Neuronal stem cell (in vitro differentiated cells): ENCODE results near the gene EMSY.

Experiments used
- DNase-seq: peaks from one replicate; pipeline ENCODE4 v3.0.0-alpha.2; 2013; ENCODE audit warnings: low spot score
- H2AFZ ChIP-seq: one replicate; pipeline ENCODE4 v1.6.1; 2013; ENCODE audit warnings: mild to moderate bottlenecking, low read length, inconsistent platforms
- H2AK5ac ChIP-seq: 2 replicates; pipeline ENCODE4 v1.6.1; 2013; ENCODE audit warnings: low read depth, mild to moderate bottlenecking, inconsistent platforms, low read length, moderate library complexity, mixed read lengths
- H2BK120ac ChIP-seq: 2 replicates; pipeline ENCODE4 v1.6.1; 2013; ENCODE audit warnings: low read depth, mild to moderate bottlenecking, inconsistent platforms, low read length, moderate library complexity, mixed read lengths
- H2BK12ac ChIP-seq: one replicate; pipeline ENCODE4 v1.6.1; 2013; ENCODE audit warnings: low read length, inconsistent platforms
- H2BK15ac ChIP-seq: 2 replicates; pipeline ENCODE4 v1.6.1; 2013; ENCODE audit warnings: mild to moderate bottlenecking, low read length, inconsistent platforms, mixed read lengths
- H2BK5ac ChIP-seq: one replicate; pipeline ENCODE4 v1.6.1; 2013; ENCODE audit warnings: inconsistent platforms, mild to moderate bottlenecking, low read length, moderate library complexity
- H3K14ac ChIP-seq: one replicate; pipeline ENCODE4 v1.6.1; 2013; ENCODE audit warnings: low read length, inconsistent platforms
- H3K18ac ChIP-seq: 2 replicates; pipeline ENCODE4 v1.6.1; 2013; ENCODE audit warnings: low read length, inconsistent platforms
- H3K23ac ChIP-seq: 2 replicates; pipeline ENCODE4 v1.6.1; 2013; ENCODE audit warnings: low read depth, mild to moderate bottlenecking, mixed read lengths, low read length, inconsistent platforms; ENCODE audit not compliant: poor library complexity
- H3K27ac ChIP-seq: replicated peaks from 3 replicates; pipeline ENCODE4 v1.5.1; 2013; ENCODE audit warnings: low read length, inconsistent platforms
- H3K27me3 ChIP-seq, 3 experiments: 2 replicates each; pipeline ENCODE4 v1.6.1; 2013; ENCODE audit warnings: low read length in 3 of 3, mild to moderate bottlenecking in 2 of 3, inconsistent platforms in 1 of 3, low read depth in 1 of 3, mixed read lengths in 1 of 3, moderate library complexity in 1 of 3; ENCODE audit not compliant: control insufficient read depth in 3 of 3, insufficient read depth in 3 of 3
- H3K36me3 ChIP-seq, 2 donors: replicated peaks in 1 of 2; 2 replicates each; pipeline ENCODE4 v1.6.1; 2013; ENCODE audit warnings: low read length in 2 of 2; ENCODE audit not compliant: control insufficient read depth in 2 of 2, insufficient read depth in 2 of 2
- H3K4ac ChIP-seq: 2 replicates; pipeline ENCODE4 v1.6.1; 2013; ENCODE audit warnings: inconsistent platforms, mild to moderate bottlenecking, low read length, moderate library complexity
- H3K4me1 ChIP-seq, 2 donors: 1 replicate in 1 of 2; 2 replicates in 1 of 2; pipeline ENCODE4 v1.6.1; 2013; ENCODE audit warnings: low read length in 2 of 2, low read depth in 1 of 2; ENCODE audit not compliant: control insufficient read depth in 2 of 2, insufficient read depth in 1 of 2
- H3K4me2 ChIP-seq: one replicate; pipeline ENCODE4 v1.6.1; 2013; ENCODE audit warnings: mild to moderate bottlenecking, low read length, inconsistent platforms; ENCODE audit not compliant: insufficient read depth, poor library complexity, severe bottlenecking
- H3K4me3 ChIP-seq, 2 donors: 2 replicates each; pipeline ENCODE4 v1.5.1; 2013; ENCODE audit warnings: low read length in 2 of 2, mild to moderate bottlenecking in 2 of 2, inconsistent platforms in 1 of 2, moderate library complexity in 1 of 2
- H3K79me1 ChIP-seq: one replicate; pipeline ENCODE4 v1.6.1; 2013; ENCODE audit warnings: low read depth, mild to moderate bottlenecking, inconsistent platforms, low read length, moderate library complexity
- H3K9ac ChIP-seq: one replicate; pipeline ENCODE4 v1.6.1; 2013; ENCODE audit warnings: mild to moderate bottlenecking, low read depth, low read length, inconsistent platforms; ENCODE audit not compliant: poor library complexity
- H3K9me3 ChIP-seq, 2 donors: replicated peaks in 1 of 2; 2 replicates each; pipeline versions ENCODE3 to v1.6.1; 2013; ENCODE audit warnings: low read length in 2 of 2, mild to moderate bottlenecking in 2 of 2, inconsistent platforms in 1 of 2, low read depth in 1 of 2, mixed read lengths in 1 of 2, moderate library complexity in 1 of 2; ENCODE audit not compliant: control insufficient read depth in 2 of 2, insufficient read depth in 1 of 2
- H4K8ac ChIP-seq: one replicate; pipeline ENCODE4 v1.6.1; 2013; ENCODE audit warnings: low read depth, mild to moderate bottlenecking, inconsistent platforms, low read length, moderate library complexity
- H4K91ac ChIP-seq: one replicate; pipeline ENCODE4 v1.6.1; 2013; ENCODE audit warnings: low read length, low read depth, mild to moderate bottlenecking, inconsistent platforms; ENCODE audit not compliant: poor library complexity
- WGBS, 2 donors: extraction: QIAGEN DNeasy Blood & Tissue Kit; methylation state at CpG; one replicate each; pipeline ENCODE4 v1.1.7; 2013; ENCODE audit warnings: missing lambda C conversion rate in 2 of 2, mixed read lengths in 1 of 2; ENCODE audit not compliant: insufficient read length in 2 of 2, insufficient replicate concordance in 1 of 2; ENCODE audit errors: extremely low coverage in 2 of 2; 5-methylcytosine and 5-hydroxymethylcytosine counted together

EMSY gene

GRCh38 chr11:76600124-76600655 is 155.4 kb downstream of the EMSY start:
- H3K18ac ChIP-seq: peak overlapping the region; percentile 53
- peaks cover 0 to 18% (median 0%) of the 10 kb centered on the region in 3 experiments for H3K27me3 ChIP-seq
- no peak overlapping the region for H4K8ac ChIP-seq
- H3K36me3 ChIP-seq: no peaks in the 10 kb centered on the region
- H4K91ac ChIP-seq: no peak overlapping the region
- no peak overlapping the region for H2BK15ac ChIP-seq
- WGBS, 2 donors: no CpG with 5 or more reads among the region's 10 CpGs
- H3K79me1 ChIP-seq: no peaks in the 10 kb centered on the region
- no peak overlapping the region for H2AK5ac ChIP-seq
- H3K9me3 ChIP-seq: no peaks in the 10 kb centered on the region
- no peak overlapping the region for H3K4me3 ChIP-seq
- no peak overlapping the region for H3K4ac ChIP-seq
- no peak overlapping the region for H3K14ac ChIP-seq
- H2BK5ac ChIP-seq: no peak overlapping the region
- no peak overlapping the region for H2AFZ ChIP-seq
- no peak overlapping the region for H3K27ac ChIP-seq
- no peak overlapping the region for H2BK12ac ChIP-seq
- H3K4me2 ChIP-seq: no peak overlapping the region
- H3K9ac ChIP-seq: no peak overlapping the region
- H3K23ac ChIP-seq: no peak overlapping the region
- no peak overlapping the region for H2BK120ac ChIP-seq
- no peak for DNase-seq
- peaks cover 0 to 9% of the 10 kb centered on the region in 2 donors for H3K4me1 ChIP-seq

DNA sequence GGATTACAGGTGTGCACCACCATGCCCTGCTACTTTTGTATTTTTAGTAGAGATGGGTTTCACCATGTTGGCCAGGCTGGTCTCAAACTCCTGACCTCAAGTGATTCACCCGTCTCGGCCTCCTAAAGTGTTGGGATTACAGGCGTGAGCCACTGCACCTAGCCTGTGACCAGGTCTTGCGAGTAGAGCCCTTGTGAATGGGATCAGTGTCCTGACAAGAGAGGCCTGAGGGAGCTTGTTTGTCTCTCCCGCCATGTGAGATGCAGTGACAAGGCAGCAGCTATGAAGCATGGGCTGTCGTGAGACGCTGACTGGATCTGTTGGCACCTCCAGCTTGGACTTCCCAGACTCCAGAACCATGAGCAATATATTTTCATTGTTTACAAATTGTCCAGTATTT is 156.5 kb downstream of the EMSY start:
- no peak overlapping the region for H2BK120ac ChIP-seq
- no peak overlapping the region for H3K4ac ChIP-seq
- no peaks in the 10 kb centered on the region for H3K79me1 ChIP-seq
- H3K18ac ChIP-seq: no peak overlapping the region
- H3K14ac ChIP-seq: no peak overlapping the region
- H3K9me3 ChIP-seq: peaks cover 3% of the 10 kb centered on the region in 2 donors
- no peak overlapping the region for H4K8ac ChIP-seq
- H2BK5ac ChIP-seq: no peak overlapping the region
- H3K4me3 ChIP-seq: no peak overlapping the region
- peaks cover 0 to 9% of the 10 kb centered on the region in 2 donors for H3K4me1 ChIP-seq
- H3K23ac ChIP-seq: no peak overlapping the region
- no peak overlapping the region for H3K27ac ChIP-seq
- H4K91ac ChIP-seq: no peak overlapping the region
- no CpG with 5 or more reads among the region's 7 CpGs for WGBS, 2 donors
- H2BK15ac ChIP-seq: no peak overlapping the region
- H3K36me3 ChIP-seq: no peaks in the 10 kb centered on the region
- H2BK12ac ChIP-seq: no peak overlapping the region
- H3K4me2 ChIP-seq: no peak overlapping the region
- no peak overlapping the region for H2AK5ac ChIP-seq
- H2AFZ ChIP-seq: no peak overlapping the region
- H3K9ac ChIP-seq: no peak overlapping the region
- no peak for DNase-seq
- H3K27me3 ChIP-seq: peaks cover 0 to 18% (median 0%) of the 10 kb centered on the region in 3 experiments

DNA sequence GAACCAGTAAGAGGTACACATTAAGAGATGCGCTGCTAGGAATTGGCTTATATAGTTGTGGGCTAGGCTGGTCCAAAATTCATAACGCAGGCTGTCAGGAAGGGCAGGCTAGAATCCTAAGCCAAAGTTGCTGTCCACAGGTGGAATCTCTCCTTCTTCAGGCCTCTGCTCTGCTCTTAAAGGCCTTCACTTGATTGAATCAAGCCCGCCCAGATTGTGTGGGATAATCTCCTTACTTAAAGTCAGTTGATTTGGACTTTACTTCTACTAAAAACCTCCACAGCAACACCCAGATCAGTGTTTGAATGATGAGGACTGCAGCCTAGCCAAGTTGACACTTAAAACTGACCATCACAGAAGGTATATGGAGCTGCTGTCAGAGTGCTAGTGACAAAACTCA is 156.9 kb downstream of the EMSY start:
- Histone ChIP-seq H2BK15ac (no peak overlapping the region), H4K8ac (no peak overlapping the region), H3K9ac (no peak overlapping the region), H3K14ac (no peak overlapping the region), H3K18ac (no peak overlapping the region), H2BK12ac (no peak overlapping the region), H2AFZ (no peak overlapping the region), H3K23ac (no peak overlapping the region), H3K36me3 (no peaks in the 10 kb centered on the region), H3K4ac (no peak overlapping the region), H3K27me3 (peaks cover 0 to 18% (median 0%) of the 10 kb centered on the region in 3 experiments), H2BK5ac (no peak overlapping the region), H3K9me3 (peaks cover 3% of the 10 kb centered on the region in 2 donors), H2AK5ac (no peak overlapping the region), H3K79me1 (no peaks in the 10 kb centered on the region), H3K4me1 (peaks cover 0 to 9% of the 10 kb centered on the region in 2 donors), H3K27ac (no peak overlapping the region), H3K4me3 (no peak overlapping the region), H3K4me2 (no peak overlapping the region), H4K91ac (no peak overlapping the region), H2BK120ac (no peak overlapping the region)
- no peak for DNase-seq
- no CpG with 5 or more reads among the region's 3 CpGs for WGBS, 2 donors

- Histone ChIP-seq H2BK12ac (no peak overlapping the region), H3K9ac (no peak overlapping the region), H2AK5ac (no peak overlapping the region), H2AFZ (no peak overlapping the region), H2BK120ac (no peak overlapping the region), H3K4ac (no peak overlapping the region), H3K79me1 (no peaks in the 10 kb centered on the region), H3K27ac (no peak overlapping the region), H3K23ac (peak overlapping the region; percentile 14), H3K14ac (no peak overlapping the region), H3K18ac (no peak overlapping the region), H4K8ac (no peak overlapping the region), H2BK15ac (no peak overlapping the region), H2BK5ac (no peak overlapping the region), H3K4me2 (no peak overlapping the region), H3K4me1 (peaks cover 0 to 9% of the 10 kb centered on the region in 2 donors), H4K91ac (no peak overlapping the region), H3K27me3 (peaks cover 0 to 18% (median 0%) of the 10 kb centered on the region in 3 experiments), H3K9me3 (peaks cover 3% of the 10 kb centered on the region in 2 donors), H3K36me3 (no peaks in the 10 kb centered on the region), H3K4me3 (no peak overlapping the region)
- DNase-seq: no peak
- no CpG with 5 or more reads among the region's 8 CpGs for WGBS, 2 donors
Observed at GRCh38 chr11:76602431-76602861, 157.6 kb downstream of the EMSY start.
